SKM-1 (cell line): ENCODE results near the gene RTP3.

Source experiments
- DNase-seq: peaks from one replicate; lab custom pipeline; 2025; ENCODE audit not compliant: unreplicated experiment; lab: John Stamatoyannopoulos, UW

Gene RTP3

GRCh38 chr3:46468753-46469600, 28.8 kb upstream of the RTP3 start:
- DNase-seq: no peak

GRCh38 chr3:46469680-46470357, 28.0 kb upstream of the RTP3 start:
- DNase-seq: peak; percentile 55

GRCh38 chr3:46470831-46471230, 26.9 kb upstream of the RTP3 start:
- no peak for DNase-seq

GRCh38 chr3:46471371-46471914, 26.3 kb upstream of the RTP3 start:
- DNase-seq: no peak

DNA sequence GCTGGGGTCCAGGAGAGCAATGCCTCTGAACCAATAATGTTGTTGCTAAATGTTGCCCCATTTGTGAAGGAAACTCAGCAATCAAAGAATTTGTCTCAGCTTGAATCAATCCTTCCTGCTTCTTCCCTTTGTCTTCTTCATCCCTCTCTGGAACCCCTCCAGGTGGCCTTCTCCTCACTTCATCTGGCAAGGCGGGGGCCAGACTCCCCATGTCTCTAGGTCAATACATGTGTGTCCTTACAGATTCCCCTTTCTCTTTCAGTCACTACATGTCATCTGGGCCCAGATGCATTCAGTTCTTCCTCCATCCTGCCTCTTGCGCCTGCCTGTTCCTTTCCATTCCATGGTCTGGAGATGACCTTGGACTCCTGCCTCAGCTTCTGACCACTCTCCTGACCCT, 25.0 kb upstream of the RTP3 start:
- DNase-seq: no peak

DNA sequence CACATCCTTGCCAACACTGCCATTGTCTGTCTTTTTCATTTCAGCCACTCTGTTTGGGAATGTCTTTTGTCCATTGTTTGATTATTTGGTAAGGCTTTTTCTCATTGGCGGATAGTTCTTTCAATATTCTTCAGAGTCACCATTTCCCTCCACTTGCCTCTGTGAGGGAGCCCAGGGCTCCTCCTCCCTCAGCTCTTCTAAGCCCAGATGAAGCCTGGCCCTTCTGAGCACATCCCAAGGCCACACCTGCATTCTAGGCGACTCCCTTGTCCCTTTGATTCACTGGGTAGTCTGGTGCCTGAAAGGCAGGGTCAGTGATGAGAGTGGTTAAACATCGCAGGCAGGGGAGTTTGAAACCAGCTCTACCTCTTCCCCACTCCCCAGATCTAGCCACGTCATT, 20.6 kb upstream of the RTP3 start:
- no peak for DNase-seq

DNA sequence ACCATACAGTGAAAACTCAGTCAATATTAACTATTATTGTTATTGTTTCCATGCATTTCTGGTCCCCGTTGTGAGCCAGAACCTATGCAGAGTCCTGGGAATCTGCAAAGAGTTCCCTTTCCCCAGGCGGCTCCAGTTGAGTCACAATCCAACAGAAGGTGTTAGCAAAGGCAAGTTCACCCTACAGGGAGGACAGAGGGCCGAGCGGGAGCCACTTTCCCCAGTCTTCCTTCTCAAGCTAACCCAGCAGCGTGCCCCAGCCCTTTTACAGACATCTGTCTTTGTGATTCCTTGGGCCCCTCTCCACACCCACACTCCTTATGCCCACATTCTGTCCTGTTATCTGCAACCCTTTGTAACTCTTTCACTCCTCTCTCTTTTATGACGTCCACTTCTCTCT, 20.0 kb upstream of the RTP3 start:
- DNase-seq: no peak

DNA sequence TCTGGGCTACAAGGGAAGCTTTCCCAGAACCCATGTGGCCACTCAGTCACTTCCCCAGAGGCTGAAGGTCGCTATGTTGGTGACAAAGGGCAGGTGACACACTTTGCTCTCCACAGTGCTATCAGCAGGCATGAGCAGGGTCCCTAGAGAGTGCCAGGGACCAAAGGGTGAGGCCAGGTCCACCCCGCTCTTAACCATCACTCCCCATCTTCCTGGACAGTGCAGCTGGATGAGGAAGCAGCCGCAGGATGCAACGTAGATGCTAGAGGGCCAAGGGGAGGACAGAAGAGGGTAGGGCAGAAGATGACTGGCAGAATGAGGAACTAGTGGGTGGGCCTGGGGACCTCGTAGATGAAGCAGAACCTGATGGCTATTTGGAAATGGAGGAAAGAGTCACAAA, 19.4 kb upstream of the RTP3 start:
- DNase-seq: peak; percentile 51

DNA sequence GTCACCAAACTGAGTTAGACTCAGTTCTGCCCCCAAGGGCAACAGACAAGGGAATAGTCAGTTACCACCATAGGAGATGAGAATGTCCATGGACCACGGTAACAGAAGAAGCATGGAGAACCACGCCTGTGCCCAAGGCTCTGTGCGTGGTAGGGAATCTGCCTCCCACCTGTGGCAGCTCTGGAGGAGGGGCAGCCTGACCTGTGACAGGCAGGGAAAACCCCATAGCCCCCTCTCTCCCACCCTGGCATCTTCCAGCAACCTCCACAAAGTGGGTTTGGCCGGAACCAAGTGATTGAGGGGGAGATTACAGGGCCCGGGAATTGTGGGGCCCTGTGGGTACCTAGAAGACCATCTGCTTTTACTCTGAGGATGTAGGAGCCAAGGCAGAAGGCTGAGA, 18.8 kb upstream of the RTP3 start:
- DNase-seq: no peak

- DNase-seq: no peak
These were observed 18.1 kb upstream of the RTP3 start for GRCh38 chr3:46479696-46480095.

GRCh38 chr3:46480491-46481195, 17.1 kb upstream of the RTP3 start:
- DNase-seq: no peak

DNA sequence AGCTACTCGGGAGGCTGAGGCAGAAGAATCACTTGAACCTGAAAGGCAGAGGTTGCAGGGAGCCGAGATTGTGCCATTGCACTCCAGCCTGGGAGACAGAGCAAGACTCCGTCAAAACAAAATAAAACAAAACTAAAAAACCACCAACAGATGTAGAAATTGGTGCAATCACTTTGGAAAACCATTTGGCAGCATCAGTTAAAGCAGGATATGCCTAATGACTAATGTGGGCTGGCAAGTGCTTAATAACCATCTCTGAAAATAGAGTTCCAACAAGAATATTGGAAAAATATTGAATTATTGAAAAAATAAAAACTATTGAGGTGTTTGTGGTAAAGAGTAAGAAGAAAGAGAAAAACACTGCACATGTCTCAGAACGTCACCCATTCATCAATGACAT, 16.1 kb upstream of the RTP3 start:
- no peak for DNase-seq

DNA sequence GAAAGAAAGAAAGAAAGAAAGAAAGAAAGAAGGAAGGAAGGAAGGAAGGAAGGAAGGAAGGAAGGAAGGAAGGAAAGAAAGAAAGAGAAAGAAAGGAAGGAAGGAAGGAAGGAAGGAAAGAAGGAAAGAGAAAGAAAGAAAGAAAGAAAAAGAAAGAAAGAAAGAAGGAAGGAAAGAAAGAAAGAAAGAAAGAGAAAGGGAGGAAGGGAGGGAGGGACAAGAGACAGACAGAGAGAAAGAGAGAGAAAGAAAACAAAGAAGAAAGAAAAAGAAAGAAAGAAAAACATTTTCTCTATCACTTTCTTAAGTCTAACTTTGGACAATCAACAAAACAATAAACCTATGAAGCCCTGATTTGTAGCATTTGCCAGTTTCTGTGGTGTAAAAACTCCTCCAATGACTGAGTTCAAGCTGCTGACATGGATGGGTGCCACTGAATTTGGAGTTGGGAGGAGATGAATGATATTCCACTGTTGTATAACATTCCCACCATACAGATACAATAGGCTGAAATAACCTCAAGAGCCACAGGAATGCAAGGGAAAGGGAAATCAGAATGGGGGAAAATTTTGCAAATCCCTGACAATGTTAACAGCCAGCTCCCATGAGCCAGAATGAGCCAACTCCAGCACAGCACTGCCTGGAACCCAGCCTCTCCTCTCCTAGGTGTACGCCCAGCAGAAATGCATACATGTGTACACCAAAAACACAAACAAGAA, 15.0 kb upstream of the RTP3 start:
- no peak for DNase-seq

DNA sequence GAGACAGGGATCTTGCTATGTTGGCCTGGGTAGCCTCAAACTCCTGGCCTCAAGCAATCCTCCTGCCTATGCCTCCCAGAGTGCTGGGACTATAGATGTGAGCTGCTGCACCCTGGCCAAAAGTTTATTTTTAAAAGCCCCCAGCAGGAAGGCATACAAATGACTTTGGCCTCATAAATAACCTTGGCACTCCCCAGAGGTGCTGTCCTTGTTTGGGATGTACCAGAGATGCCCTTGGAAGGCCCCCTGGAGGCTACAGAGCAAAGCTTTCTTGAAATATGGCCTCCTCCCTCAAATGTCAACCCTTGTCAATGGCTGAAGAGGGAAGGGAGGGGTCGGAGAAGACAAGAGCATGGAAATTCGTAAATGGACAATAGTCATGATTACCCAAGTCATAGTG, 14.0 kb upstream of the RTP3 start:
- DNase-seq: no peak

GRCh38 chr3:46484388-46484787, 13.4 kb upstream of the RTP3 start:
- DNase-seq: no peak

GRCh38 chr3:46484911-46485778, 12.6 kb upstream of the RTP3 start:
- DNase-seq: no peak

GRCh38 chr3:46485779-46486175, 12.0 kb upstream of the RTP3 start:
- no peak for DNase-seq

GRCh38 chr3:46488735-46489361, 8.9 kb upstream of the RTP3 start:
- DNase-seq: peak; percentile 89

DNA sequence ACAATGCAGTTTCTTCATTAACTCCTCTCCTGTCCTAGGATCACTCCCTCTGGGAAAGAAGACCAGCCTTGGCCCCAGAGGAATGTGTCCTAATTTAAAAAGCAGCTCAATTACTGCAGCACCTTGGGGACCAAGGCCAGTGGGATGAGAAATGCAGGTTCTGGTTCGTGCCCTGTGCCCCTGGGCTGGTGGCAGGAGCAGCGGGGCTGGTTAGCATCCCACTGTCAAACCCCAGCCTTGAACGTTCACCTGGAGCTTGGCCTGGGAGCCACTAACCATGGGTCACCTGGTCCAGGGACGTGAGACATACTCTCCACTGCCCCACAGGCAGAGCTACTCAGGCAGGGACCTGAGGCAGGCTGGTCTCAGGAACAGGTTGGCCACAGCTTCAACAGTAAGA, 8.4 kb upstream of the RTP3 start:
- no peak for DNase-seq

DNA sequence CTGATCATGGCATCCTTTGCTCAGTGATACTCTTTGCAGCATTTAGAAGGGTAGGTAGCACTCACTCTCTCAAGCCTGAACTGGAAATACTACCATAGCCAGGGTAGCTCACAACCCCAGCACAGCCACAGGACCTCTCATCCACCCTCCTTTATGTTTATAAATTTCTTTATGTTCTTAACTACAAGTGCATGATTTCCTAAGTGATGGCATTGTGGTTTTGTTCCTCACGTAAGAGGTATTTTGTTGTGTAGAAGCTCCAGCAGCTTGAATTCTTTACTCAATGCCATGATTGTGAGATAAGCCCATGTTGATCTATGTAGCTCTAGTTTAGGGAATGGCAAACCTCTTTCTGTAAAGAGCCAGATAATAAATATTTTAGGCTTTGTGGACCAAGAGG, 7.9 kb upstream of the RTP3 start:
- DNase-seq: no peak
